HEK293T (cell line): ENCODE data around the gene BPTF.
A peak's percentile ranks its signal among the peaks of the same experiment; 100 is the strongest.
"Not testable (repeated sequence)": the region's sequence is repeated elsewhere in the genome, so short reads cannot be mapped to it uniquely, and the experiment has no call there.

ENCODE experiments used
- CTCF ChIA-PET: fragments of 350-600 bp; formaldehyde crosslinking; extraction: SDS; loops from one replicate; lab custom pipeline; 2021; ENCODE audit warnings: antibody characterized with exemption, inconsistent platforms; lab: Yijun Ruan, JAX
- POLR2A ChIA-PET: fragments of 350-600 bp; formaldehyde crosslinking; extraction: SDS; loops from one replicate; lab custom pipeline; 2020; ENCODE audit warnings: antibody characterized with exemption, inconsistent platforms; lab: Yijun Ruan, JAX
- DNase-seq: peaks from one replicate; pipeline ENCODE4 v3.0.0; 2012; ENCODE audit warnings: mixed read lengths; ENCODE audit errors: extremely low spot score
- ARNT ChIP-seq: fragments of 450-650 bp; IDR thresholded peaks from 2 replicates; pipeline ENCODE4 v1.6.1; 2017; ENCODE audit warnings: mild to moderate bottlenecking
- BHLHE40 ChIP-seq: fragments of 450-650 bp; IDR thresholded peaks from 2 replicates; pipeline ENCODE4 v1.6.1; 2016; ENCODE audit warnings: mild to moderate bottlenecking, moderate library complexity, borderline replicate concordance
- CTBP1 ChIP-seq: fragments of 450-650 bp; IDR thresholded peaks from 2 replicates; pipeline ENCODE4 v1.6.1; 2016; ENCODE audit warnings: borderline replicate concordance
- ELF4 ChIP-seq: fragments of 450-650 bp; IDR thresholded peaks from 2 replicates; pipeline ENCODE4 v1.6.1; 2017; ENCODE audit warnings: antibody characterized with exemption
- FOXA1 ChIP-seq: fragments of 450-650 bp; IDR thresholded peaks from 2 replicates; pipeline ENCODE4 v1.6.1; 2016; ENCODE audit warnings: mild to moderate bottlenecking
- FOXK2 ChIP-seq: fragments of 450-650 bp; IDR thresholded peaks from 2 replicates; pipeline ENCODE4 v1.6.1; 2016; ENCODE audit warnings: mild to moderate bottlenecking
- FOXM1 ChIP-seq: fragments of 450-650 bp; IDR thresholded peaks from 2 replicates; pipeline ENCODE4 v1.6.1; 2017; ENCODE audit warnings: mild to moderate bottlenecking, borderline replicate concordance
- HDGF ChIP-seq: fragments of 450-650 bp; IDR thresholded peaks from 2 replicates; pipeline ENCODE4 v1.6.1; 2017; ENCODE audit warnings: antibody characterized with exemption, borderline replicate concordance
- L3MBTL2 ChIP-seq: fragments of 450-650 bp; conservative IDR thresholded peaks from 2 replicates; pipeline ENCODE4 v1.6.1; 2016; ENCODE audit warnings: mild to moderate bottlenecking
- LEF1 ChIP-seq: fragments of 450-650 bp; IDR thresholded peaks from 2 replicates; pipeline ENCODE4 v1.6.1; 2017; ENCODE audit warnings: mild to moderate bottlenecking, borderline replicate concordance
- NFRKB ChIP-seq: fragments of 450-650 bp; IDR thresholded peaks from 2 replicates; pipeline ENCODE4 v1.6.1; 2016; ENCODE audit warnings: mild to moderate bottlenecking, moderate library complexity
- SP1 ChIP-seq: fragments of 450-650 bp; IDR thresholded peaks from 2 replicates; pipeline ENCODE4 v1.6.1; 2017
- SUZ12 ChIP-seq: fragments of 450-650 bp; IDR thresholded peaks from 2 replicates; pipeline ENCODE4 v1.6.1; 2016; ENCODE audit warnings: mild to moderate bottlenecking
- TARDBP ChIP-seq: fragments of 450-650 bp; IDR thresholded peaks from 2 replicates; pipeline ENCODE4 v1.6.1; 2016
- ZNF384 ChIP-seq: fragments of 450-650 bp; IDR thresholded peaks from 2 replicates; pipeline ENCODE4 v1.6.1; 2016
- TF ChIP-seq, protein P1 (sequence below): fragments of 450-650 bp; IDR thresholded peaks from 2 replicates; pipeline ENCODE4 v1.6.1; 2016

Gene BPTF

DNA sequence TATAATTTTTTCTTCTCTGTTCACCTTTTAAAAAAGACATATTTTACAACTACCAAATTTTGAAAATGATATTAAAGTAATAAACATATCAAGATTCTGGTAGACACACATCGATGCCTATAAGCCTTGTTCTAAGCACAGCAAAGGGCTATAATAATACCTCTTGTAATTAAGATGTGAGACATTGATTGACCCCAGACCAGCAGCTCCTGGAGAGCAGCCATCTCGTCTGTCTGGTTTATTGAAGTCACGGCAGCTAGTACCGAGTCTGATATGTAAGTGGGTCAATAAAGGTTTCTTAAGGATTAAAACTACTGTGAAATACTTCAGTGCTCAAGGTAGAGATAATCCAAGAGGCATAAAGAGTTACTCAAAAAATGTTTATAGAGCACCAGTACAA is 94.9 kb downstream of the BPTF start:
- ChIA-PET POLR2A (no interaction called here), CTCF (interaction anchor here (1.1 kb wide), 1 partner anchor 22 kb away, joined by 3 read pairs; no protein-coding TSS in a partner anchor)
- DNase-seq: no peak
- no peak for TF ChIP-seq HDGF
- TF ChIP-seq, protein P1, sequence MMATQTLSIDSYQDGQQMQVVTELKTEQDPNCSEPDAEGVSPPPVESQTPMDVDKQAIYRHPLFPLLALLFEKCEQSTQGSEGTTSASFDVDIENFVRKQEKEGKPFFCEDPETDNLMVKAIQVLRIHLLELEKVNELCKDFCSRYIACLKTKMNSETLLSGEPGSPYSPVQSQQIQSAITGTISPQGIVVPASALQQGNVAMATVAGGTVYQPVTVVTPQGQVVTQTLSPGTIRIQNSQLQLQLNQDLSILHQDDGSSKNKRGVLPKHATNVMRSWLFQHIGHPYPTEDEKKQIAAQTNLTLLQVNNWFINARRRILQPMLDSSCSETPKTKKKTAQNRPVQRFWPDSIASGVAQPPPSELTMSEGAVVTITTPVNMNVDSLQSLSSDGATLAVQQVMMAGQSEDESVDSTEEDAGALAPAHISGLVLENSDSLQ: no peak
- TF ChIP-seq L3MBTL2: no peak
- TF ChIP-seq FOXM1: no peak
- TF ChIP-seq CTBP1: no peak
- no peak for TF ChIP-seq ARNT
- no peak for TF ChIP-seq FOXK2
- TF ChIP-seq TARDBP: no peak
- TF ChIP-seq BHLHE40: no peak
- no peak for TF ChIP-seq SUZ12
- no peak for TF ChIP-seq ZNF384
- no peak for TF ChIP-seq NFRKB
- TF ChIP-seq SP1: no peak
- TF ChIP-seq LEF1: no peak
- no peak for TF ChIP-seq ELF4
- TF ChIP-seq FOXA1: no peak

DNA sequence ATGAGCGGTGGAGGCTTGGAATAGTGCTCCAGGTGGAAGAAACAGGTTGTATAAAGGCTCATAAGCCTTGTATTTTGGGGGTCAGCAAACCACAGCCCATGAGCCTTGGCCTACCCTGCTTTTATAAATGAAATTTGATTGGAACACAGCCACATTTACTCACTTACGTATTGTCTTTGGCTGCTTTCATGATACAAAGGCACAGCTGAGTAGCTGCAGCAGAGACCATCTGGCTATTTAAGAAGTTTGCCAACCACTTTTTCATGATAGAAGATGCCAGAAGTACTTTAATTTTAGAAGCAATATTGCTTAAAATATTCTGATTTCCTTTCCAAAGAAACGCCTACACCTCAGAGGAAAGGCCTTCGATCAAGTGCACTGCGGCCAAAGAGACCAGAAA is 97.2 kb downstream of the BPTF start:
- TF ChIP-seq L3MBTL2: no peak
- TF ChIP-seq FOXK2: no peak
- no peak for TF ChIP-seq NFRKB
- no peak for TF ChIP-seq BHLHE40
- CTCF ChIA-PET: interaction anchor here (0.6 kb wide), 1 partner anchor 77 kb away, joined by 3 read pairs; no protein-coding TSS in a partner anchor
- POLR2A ChIA-PET: no interaction called here
- no peak for DNase-seq

DNA sequence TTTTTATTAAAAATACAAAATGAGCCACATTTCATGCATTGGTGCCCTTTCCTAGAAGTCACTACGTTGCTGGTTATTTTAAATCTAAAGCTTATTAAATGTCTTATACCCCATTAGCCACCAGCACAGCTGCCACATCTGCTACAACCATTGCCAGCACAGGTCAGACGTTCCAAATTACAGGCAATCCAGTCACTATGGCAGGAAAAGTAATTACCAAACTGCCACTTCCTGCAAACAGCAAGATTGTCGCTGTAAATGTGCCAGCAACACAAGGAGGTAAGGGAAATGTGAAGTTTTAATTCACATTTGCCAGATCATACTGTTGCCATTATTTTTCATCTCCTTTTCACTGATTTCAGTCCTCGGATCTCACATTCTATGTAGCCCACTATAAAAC is 103.5 kb downstream of the BPTF start:
- POLR2A ChIA-PET, DNase-seq, CTCF ChIA-PET: not testable (repeated sequence)

DNA sequence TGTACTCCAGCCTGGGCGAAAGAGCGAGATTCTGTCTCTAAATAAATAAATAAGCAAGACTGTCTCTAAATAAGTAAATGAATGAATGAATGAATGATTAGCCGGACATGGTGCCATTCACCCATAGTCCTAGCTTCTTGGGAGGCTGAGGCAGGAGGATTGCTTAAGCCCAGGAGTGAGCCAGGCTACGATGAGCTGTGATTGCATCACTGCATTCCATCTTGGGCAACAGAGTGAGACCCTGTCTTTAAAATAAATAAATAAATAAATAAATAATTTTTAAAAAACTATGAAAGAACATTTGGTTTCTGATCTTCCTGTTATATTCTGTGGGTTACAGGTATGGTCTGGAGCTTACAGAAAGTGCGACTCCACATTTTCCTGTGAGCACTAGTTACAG is 105.9 kb downstream of the BPTF start:
- ChIA-PET CTCF (interaction anchor here (0.6 kb wide), 1 partner anchor 9 kb away, joined by 4 read pairs; no protein-coding TSS in a partner anchor), POLR2A (no interaction called here)
- no peak for DNase-seq
- TF ChIP-seq FOXM1: no peak
- TF ChIP-seq HDGF: no peak
- TF ChIP-seq FOXA1: no peak
- TF ChIP-seq ELF4: no peak
- no peak for TF ChIP-seq NFRKB
- TF ChIP-seq, protein P1: no peak
- TF ChIP-seq L3MBTL2: no peak
- TF ChIP-seq ARNT: no peak
- TF ChIP-seq TARDBP: no peak
- TF ChIP-seq ZNF384: no peak
- no peak for TF ChIP-seq LEF1
- no peak for TF ChIP-seq SP1
- no peak for TF ChIP-seq CTBP1
- TF ChIP-seq SUZ12: no peak

DNA sequence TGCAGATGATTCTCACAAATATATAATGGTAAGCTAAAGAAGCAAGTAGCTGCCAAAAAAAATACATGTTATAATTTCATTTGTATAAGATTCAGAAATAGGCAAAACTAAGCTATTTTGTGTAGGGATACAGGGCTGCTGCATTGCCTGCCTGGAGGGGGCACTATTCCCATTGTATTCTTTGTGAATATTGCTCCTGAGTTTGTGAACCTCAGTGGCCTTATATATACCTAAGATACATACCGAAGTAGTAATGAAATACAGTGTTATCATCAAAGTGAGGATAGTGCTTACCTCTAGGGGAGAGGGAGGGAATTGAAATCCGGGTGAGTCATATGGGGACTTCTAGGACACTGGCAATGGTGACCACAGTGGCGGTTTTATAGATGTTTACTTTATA is 117.5 kb downstream of the BPTF start:
- no peak for TF ChIP-seq CTBP1
- TF ChIP-seq SP1: no peak
- TF ChIP-seq ZNF384: no peak
- no peak for TF ChIP-seq SUZ12
- no peak for TF ChIP-seq ELF4
- TF ChIP-seq, protein P1: no peak
- no peak for TF ChIP-seq LEF1
- TF ChIP-seq L3MBTL2: no peak
- no peak for TF ChIP-seq FOXK2
- TF ChIP-seq FOXM1: no peak
- TF ChIP-seq HDGF: no peak
- TF ChIP-seq FOXA1: no peak
- TF ChIP-seq BHLHE40: no peak
- no peak for TF ChIP-seq TARDBP
- TF ChIP-seq ARNT: no peak
- no peak for TF ChIP-seq NFRKB
- ChIA-PET POLR2A (no interaction called here), CTCF (interaction anchor here (0.5 to 1.4 kb wide), 10 partner anchors 9 to 226 kb away, joined by 3 to 10 read pairs (median 3); no protein-coding TSS in a partner anchor)

DNA sequence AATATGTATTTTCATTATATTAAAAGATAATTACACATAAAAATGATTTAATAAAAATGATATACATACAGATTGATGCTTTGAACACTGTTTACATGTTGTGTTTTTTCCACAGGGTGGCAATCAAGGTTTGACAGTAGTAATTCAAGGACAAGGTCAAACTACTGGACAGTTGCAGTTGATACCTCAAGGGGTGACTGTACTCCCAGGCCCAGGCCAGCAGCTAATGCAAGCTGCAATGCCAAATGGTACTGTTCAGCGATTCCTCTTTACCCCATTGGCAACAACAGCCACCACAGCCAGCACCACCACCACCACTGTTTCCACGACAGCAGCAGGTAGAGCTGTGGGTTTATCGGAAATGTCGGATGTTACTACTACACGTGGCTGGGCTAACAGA is 118.7 kb downstream of the BPTF start:
- no peak for DNase-seq
- CTCF ChIA-PET: no interaction called here
- POLR2A ChIA-PET: no interaction called here
- TF ChIP-seq SUZ12 (no peak), FOXA1 (no peak), LEF1 (no peak), L3MBTL2 (no peak), BHLHE40 (no peak), CTBP1 (no peak)

More for the DNA sequence above, 117.5 kb downstream of the BPTF start:
- DNase-seq: peak; percentile 30

DNA sequence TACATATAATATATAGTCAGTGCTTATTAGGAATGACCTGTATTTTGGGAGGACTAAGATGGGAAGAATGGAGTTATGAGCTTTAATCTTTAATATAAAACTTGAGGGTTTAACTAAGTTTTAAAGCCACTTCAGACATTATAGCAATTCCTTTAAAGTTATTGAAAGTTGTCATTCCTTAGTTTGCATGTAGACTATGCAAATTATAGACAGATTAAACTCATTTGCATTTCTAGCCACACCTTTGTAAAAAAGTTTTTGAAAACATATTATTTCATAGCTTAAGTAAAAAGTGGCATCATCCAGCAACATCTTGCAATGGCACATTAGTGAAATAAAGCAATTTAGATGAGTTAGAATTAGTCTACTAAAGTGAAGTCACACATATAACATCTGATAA is 121.2 kb downstream of the BPTF start:
- ChIA-PET CTCF (interaction anchor here (0.6 kb wide), 1 partner anchor 122 kb away, joined by 3 read pairs; no protein-coding TSS in a partner anchor), POLR2A (no interaction called here)
- DNase-seq: no peak
- TF ChIP-seq ELF4 (no peak), SP1 (no peak), NFRKB (no peak), BHLHE40 (no peak), ARNT (no peak), FOXM1 (no peak), ZNF384 (no peak), HDGF (no peak), SUZ12 (no peak), CTBP1 (no peak), FOXA1 (no peak), LEF1 (no peak), TARDBP (no peak), FOXK2 (no peak), L3MBTL2 (no peak)
- TF ChIP-seq, protein P1: no peak
